Peyer's patch (tissue), 4 donors: ENCODE data around the gene USP36.

ENCODE experiments used
- CTCF ChIP-seq, 6 experiments: fragments of 450-650 bp in 4 of 6; fragments of 200-600 bp in 2 of 6; sonication (generic) in 1 of 6; IDR thresholded peaks; one replicate each; pipeline ENCODE4 v1.5.1; 2017 to 2019; ENCODE audit warnings: antibody characterized with exemption in 6 of 6, mild to moderate bottlenecking in 3 of 6, moderate library complexity in 1 of 6
- POLR2A ChIP-seq, 2 donors: fragments of 450-650 bp; IDR thresholded peaks; one replicate each; pipeline ENCODE4 v1.5.1; 2017; ENCODE audit warnings: antibody characterized with exemption in 2 of 2, mild to moderate bottlenecking in 2 of 2, moderate library complexity in 2 of 2

GRCh38 chr17:78876094-78876597, 35.5 kb upstream of the USP36 start:
- TF ChIP-seq CTCF (IDR thresholded peaks at IDR 0.05) (no peak), POLR2A (IDR thresholded peaks at IDR 0.05) (no peak)
